Hematopoietic multipotent progenitor cell treated with erythropoietin and hydrocortisone succinate and interleukin-3 and kit ligand, for 17 days (in vitro differentiated cells): ENCODE measurements around the gene PDE6D.
A peak's percentile ranks its signal among the peaks of the same experiment; 100 is the strongest.

ENCODE experiments used
- DNase-seq: peaks from one replicate; pipeline ENCODE4 v3.0.0-alpha.2; 2015; ENCODE audit warnings: low spot score

Gene PDE6D

DNA sequence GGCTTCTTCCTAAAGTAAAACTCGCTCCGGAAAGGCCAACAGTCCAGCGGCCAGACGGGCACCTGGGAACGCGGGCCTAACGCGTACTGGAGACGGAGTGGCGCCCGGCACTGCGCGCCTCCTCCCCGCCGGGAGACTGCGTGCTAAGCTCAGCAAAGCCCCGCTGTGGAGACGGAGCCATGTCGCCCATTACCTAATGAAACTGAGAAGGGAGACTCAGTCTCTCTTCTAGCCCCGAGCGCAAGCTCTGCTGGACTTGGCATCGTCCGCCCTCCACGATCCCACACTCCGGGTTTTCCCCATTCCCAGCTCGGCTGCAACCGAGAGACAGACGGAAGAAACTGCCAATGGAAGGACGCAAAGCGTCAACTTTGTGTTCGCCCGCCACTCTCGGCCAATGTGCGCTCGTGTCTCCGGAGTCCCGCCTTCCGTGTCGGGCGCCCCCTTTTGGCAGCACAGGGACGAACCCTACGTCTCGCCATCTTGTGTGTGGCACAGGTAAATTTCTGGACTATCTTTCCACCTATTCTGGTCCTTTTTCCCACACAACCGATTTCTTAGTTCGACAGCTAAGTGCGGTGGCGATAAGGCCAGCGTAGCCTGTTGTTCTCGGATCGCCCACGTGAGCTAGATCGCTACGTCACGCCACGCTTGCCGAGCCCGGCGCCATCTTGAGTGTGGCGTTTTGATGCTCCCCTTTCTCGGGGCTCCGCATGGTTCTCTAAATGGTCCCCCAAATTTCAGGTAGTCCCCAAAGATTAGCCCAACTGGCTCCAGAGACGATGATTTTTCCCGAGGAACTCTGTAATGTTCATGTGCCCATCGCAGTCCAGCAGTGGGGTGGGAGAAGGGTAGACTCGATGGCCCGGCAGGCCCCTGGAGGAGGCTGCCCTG lies 74.1 kb downstream of the PDE6D start:
- peak; percentile 99 for DNase-seq

DNA sequence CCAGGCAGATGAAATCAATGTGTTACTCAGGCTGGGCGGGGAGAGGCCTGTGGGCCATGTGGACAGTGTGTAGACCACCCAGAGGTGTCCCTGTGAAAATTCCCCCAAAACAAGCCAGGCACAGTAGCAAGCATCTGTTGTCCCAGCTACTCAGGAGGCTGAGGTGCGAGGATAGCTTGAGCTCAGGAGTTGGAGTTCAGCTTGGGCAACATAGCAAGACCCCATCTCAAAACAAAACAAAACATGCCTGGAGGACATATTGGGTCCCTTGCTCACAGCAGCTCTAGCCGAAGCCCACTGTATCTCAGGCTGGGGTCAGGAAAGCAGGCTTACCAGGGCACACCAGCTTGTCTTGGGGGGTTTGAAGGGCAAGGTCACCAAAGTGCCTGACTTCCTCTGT lies 77.1 kb downstream of the PDE6D start:
- DNase-seq, result no peak

DNA sequence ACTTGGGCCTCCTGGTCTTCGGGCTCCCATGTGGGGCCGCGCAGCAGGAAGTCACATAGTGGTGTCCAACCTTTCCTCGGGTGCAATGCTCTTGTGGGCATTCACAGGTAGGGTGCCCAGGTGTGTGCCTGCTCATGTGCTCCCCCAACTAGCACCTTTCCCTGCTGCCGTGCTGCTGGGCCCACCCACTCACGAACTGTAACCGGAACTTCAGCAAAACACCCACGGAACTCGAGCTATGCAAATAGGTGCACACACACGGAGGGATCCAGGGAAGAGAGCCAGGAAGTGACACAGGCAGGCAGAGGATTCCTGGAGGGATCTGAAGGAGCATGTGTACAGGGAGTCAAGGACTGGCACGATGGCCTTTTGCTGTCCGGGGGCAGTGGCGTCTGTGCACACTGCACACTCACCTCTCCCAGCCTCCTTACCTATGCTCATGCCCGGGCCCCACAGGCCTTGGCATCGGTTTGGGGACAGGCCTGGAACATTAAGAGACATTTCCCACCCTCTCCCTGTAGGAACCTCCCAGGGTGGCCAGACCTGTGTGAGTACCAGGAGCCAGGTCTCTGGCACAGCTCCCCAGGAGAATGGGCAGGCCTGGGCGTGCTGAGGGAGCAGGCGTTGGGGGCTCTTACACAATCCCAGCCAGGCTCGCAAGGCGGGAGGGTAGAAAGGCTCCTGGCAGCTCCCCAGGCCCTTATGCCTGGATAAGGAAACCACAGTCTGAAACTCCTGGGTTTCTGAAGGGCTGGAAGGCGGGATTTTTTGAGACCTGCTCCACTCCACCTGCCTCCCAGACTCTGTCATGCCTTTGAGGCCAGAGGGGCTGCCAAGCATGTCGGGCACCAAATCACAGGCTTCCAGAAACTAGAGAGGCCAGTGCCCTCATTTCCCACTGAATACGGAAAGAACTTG lies 79.4 kb downstream of the PDE6D start:
- no peak for DNase-seq

GRCh38 chr2:231699006-231699405 lies 82.1 kb downstream of the PDE6D start:
- DNase-seq, result no peak

- no peak for DNase-seq
These were observed 85.1 kb downstream of the PDE6D start for GRCh38 chr2:231696004-231696367.

DNA sequence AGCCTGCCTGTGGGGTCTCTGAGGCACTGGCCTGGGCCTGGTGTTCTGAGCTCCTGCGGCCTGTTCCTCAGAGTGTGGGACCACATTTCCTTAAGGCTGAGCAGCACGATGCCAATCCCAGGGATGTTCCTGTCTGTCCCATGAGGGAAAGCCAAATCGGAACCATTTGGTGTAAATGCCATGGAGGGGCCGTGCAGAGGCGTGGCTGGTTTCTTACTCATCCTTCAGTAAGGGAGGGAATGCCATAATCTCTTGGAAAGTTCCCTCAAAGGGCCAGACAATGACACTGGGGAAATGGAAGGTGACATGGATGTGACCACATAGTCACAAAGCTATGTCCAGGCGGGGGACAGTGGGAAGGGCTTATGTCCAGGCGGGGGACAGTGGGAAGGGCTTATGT lies 87.1 kb downstream of the PDE6D start:
- DNase-seq, result no peak

GRCh38 chr2:231692847-231693246 lies 88.2 kb downstream of the PDE6D start:
- no peak for DNase-seq

- DNase-seq, result no peak
These were observed 89.8 kb downstream of the PDE6D start for GRCh38 chr2:231691251-231691772.

- DNase-seq, result no peak
These were observed 91.8 kb downstream of the PDE6D start for GRCh38 chr2:231689124-231689893.

DNA sequence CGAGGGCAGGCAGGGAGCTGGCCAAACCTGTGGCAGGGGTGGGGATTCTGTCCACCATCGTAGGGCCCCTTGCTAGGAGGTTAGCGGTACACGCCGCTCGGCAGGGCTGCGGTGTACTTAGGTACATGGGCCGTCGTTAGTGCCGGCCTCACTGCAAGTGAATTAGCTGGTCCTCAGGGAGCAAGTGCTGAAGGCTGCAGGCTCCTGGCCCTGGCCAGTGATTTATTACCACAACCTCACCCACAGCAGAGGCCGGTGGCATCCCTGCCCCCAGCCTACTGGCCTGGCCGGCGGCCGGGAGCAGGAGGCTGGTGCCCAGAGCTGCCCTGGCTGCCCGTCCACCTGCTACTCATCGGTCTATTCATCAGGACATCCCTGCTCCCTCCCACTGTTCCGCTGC lies 92.4 kb downstream of the PDE6D start:
- no peak for DNase-seq

- no peak for DNase-seq
These were observed 93.1 kb downstream of the PDE6D start for GRCh38 chr2:231687961-231688360.

DNA sequence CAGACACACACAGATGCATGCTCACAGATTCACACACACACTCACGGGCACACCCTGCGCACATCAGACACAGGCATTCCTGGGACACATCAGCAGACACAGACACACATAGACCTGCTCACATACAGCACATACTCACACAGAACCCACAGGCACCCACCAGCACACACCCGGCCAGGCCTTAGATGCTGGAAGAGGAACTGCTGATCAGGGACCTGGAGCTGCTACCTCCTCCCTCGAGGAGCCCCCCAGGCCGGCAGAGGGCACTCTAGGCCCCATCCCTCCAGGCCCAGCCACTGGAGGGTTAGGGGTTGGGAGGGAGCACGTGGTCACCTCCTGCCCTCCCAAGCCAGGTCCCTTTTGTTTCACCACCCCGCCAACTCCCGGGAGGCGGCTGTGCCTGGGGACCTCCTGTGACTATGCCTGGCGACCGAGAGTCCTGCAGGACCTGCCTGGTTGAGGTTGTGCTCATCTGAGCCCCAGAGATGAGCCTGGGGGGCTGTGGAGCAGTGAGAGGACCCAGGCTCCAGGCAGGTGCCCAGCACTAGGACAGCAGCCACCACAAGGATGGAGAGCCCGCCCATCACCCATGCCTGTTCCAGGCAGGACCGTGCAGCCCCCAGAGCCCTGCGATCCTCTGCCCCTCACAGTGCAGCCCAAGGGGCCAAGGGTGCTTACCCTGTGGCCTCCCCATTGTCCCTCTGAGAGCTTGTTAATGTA lies 93.8 kb downstream of the PDE6D start:
- DNase-seq, result peak; percentile 45

DNA sequence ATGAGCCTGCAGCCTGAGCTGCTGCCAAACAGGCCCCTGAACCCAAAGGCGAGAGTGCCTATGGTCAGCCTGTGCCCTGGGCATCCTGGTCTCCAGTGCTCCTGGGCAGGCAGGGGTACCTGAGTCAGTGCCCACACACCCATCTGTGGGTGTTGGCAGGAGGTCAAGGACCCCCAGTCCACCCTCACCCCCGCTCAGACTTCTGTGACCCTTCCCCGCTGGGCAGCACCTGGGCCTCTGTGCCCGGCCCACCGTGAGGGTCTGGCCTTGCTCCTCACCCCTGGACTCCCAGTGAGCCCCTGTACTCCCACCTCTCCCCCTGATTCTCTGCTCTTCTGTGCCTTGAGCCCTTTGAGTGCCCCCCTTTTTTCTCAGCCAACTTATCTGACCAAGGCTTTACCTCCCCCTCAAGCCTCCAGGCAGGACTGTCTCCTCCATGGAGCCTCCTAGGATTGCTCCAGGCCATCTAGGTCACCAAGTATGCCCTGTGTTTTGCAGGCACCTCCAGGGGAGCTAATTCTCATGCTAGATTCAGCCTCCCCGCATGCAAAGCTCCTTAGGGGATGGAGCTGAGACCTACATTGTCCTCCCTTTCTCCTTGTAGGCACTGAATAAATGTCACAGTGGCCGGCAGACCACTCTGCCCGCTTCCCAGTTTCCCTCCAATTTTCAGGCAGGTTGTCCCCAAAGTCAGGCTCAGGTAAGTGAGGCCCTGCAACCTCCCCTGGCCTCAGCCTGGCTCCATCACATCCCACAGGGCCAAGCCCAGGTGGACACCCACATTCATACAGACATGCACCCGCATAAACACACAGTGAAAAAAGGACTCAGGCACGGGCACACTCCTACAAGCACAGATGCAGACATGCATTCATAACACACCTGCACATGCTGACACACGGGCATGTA lies 94.6 kb downstream of the PDE6D start:
- no peak for DNase-seq

- DNase-seq, result no peak
These were observed 95.5 kb downstream of the PDE6D start for GRCh38 chr2:231685349-231686191.

GRCh38 chr2:231684314-231685223 lies 96.5 kb downstream of the PDE6D start:
- DNase-seq, result no peak

DNA sequence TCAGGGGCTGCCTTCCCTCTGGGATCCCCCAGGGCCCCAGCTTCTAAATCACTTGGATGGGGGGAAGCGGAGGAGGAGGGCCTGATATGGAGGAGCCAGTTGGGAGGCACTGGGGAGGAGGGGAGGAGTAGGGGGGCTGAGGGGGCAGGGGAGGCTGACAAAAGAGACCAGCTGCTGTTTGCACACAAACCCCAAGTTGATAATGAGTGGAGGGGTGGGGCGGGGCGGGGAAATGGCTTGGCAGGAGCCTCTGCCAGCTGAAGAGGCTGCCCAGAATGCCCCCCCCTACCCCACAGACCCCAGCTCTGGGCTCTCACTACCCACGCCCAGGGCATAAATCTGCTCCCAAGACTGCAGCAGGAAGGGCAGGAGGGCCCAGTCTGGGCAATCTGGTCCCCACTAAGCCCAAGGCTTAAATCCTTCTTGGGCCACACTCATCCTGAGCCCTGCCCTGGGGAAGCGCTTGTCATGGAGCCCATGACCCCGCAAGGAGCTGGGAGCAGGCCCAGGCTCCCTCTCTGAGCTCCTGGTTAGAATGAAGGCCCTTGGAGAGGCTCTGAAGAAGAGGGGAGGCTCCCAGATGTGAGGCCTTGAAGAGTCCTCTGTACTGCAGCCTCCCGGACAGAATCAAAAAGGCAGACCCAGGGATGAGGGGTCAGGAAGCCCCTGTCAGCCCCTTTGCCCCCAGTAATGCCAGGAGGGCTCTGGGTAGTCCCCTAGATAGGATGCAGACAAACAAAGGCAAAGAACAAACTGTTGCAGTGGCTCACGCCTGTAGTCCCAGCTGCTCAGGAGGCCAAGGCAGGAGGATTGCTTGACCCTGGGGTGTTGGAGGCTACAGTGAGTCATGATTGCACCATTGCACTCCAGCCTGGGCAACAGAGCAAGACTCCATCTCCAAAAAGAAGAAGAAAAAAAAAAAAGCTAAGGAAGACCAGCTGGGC lies 97.5 kb downstream of the PDE6D start:
- no peak for DNase-seq
